ENCODE data around the gene STAT2.

STAT2 gene

GRCh38 chr12:56377989-56378316 lies 18.0 kb upstream of the STAT2 start:
- no peaks in the 10 kb centered on the region for H3K27me3 ChIP-seq (ENCODE audit: insufficient read depth, low read length)
- H3K9me3 ChIP-seq (ENCODE audit: low read length) = no peaks in the 10 kb centered on the region
- peaks cover 8% of the 10 kb centered on the region for H3K4me1 ChIP-seq (ENCODE audit: insufficient read depth, low read length)
- peak overlapping the region; percentile 64 for H2AFZ ChIP-seq (ENCODE audit: low read depth, low read length)
- H3K4me3 ChIP-seq (ENCODE audit: low read length) = no peak overlapping the region
- no peaks in the 10 kb centered on the region for H3K36me3 ChIP-seq (ENCODE audit: insufficient read depth, low read length)

- Histone ChIP-seq H3K4me1 (ENCODE audit: insufficient read depth, low read length) (peaks cover 8% of the 10 kb centered on the region), H3K4me3 (ENCODE audit: low read length) (no peak overlapping the region), H3K36me3 (ENCODE audit: insufficient read depth, low read length) (no peaks in the 10 kb centered on the region), H3K9me3 (ENCODE audit: low read length) (no peaks in the 10 kb centered on the region), H2AFZ (ENCODE audit: low read depth, low read length) (peak overlapping the region; percentile 64), H3K27me3 (ENCODE audit: insufficient read depth, low read length) (no peaks in the 10 kb centered on the region)
Observed at GRCh38 chr12:56377310-56377988, 17.5 kb upstream of the STAT2 start.

GRCh38 chr12:56375598-56376434 lies 15.9 kb upstream of the STAT2 start:
- no peaks in the 10 kb centered on the region for H3K9me3 ChIP-seq (ENCODE audit: low read length)
- no peaks in the 10 kb centered on the region for H3K36me3 ChIP-seq (ENCODE audit: insufficient read depth, low read length)
- no peak overlapping the region for H2AFZ ChIP-seq (ENCODE audit: low read depth, low read length)
- no peaks in the 10 kb centered on the region for H3K27me3 ChIP-seq (ENCODE audit: insufficient read depth, low read length)
- peaks cover 8% of the 10 kb centered on the region for H3K4me1 ChIP-seq (ENCODE audit: insufficient read depth, low read length)
- no peak overlapping the region for H3K4me3 ChIP-seq (ENCODE audit: low read length)

- H3K4me3 ChIP-seq (ENCODE audit: low read length) = no peak overlapping the region
- H3K36me3 ChIP-seq (ENCODE audit: insufficient read depth, low read length) = no peaks in the 10 kb centered on the region
- no peaks in the 10 kb centered on the region for H3K9me3 ChIP-seq (ENCODE audit: low read length)
- H3K27me3 ChIP-seq (ENCODE audit: insufficient read depth, low read length) = no peaks in the 10 kb centered on the region
- H3K4me1 ChIP-seq (ENCODE audit: insufficient read depth, low read length) = peaks cover 8% of the 10 kb centered on the region
- no peak overlapping the region for H2AFZ ChIP-seq (ENCODE audit: low read depth, low read length)
Observed at GRCh38 chr12:56374726-56375597, 15.1 kb upstream of the STAT2 start.

GRCh38 chr12:56373515-56373914 lies 13.6 kb upstream of the STAT2 start:
- Histone ChIP-seq H3K36me3 (ENCODE audit: insufficient read depth, low read length) (no peaks in the 10 kb centered on the region), H3K4me3 (ENCODE audit: low read length) (no peak overlapping the region), H3K4me1 (ENCODE audit: insufficient read depth, low read length) (peaks cover 8% of the 10 kb centered on the region), H3K9me3 (ENCODE audit: low read length) (no peaks in the 10 kb centered on the region), H3K27me3 (ENCODE audit: insufficient read depth, low read length) (no peaks in the 10 kb centered on the region), H2AFZ (ENCODE audit: low read depth, low read length) (no peak overlapping the region)

GRCh38 chr12:56366948-56367347 lies 7.0 kb upstream of the STAT2 start:
- H2AFZ ChIP-seq (ENCODE audit: low read depth, low read length) = no peak overlapping the region
- no peaks in the 10 kb centered on the region for H3K36me3 ChIP-seq (ENCODE audit: insufficient read depth, low read length)
- H3K9me3 ChIP-seq (ENCODE audit: low read length) = no peaks in the 10 kb centered on the region

GRCh38 chr12:56362130-56363059 lies 2.5 kb upstream of the STAT2 start, which contains the start of gene APOF:
APOF (minus strand) TSS chr12:56362857; CDS start chr12:56362745, 112 bp downstream.
- H3K4me1 ChIP-seq (ENCODE audit: insufficient read depth, low read length) = peaks cover 15% of the 10 kb centered on the region
- no peaks in the 10 kb centered on the region for H3K27me3 ChIP-seq (ENCODE audit: insufficient read depth, low read length)
- no peak within 1 kb of the TSS for H3K4me3 ChIP-seq (ENCODE audit: low read length)
- no peaks in the 10 kb centered on the region for H3K9me3 ChIP-seq (ENCODE audit: low read length)
- no peaks in the 10 kb centered on the region for H3K36me3 ChIP-seq (ENCODE audit: insufficient read depth, low read length)
- no peak within 1 kb of the TSS for H2AFZ ChIP-seq (ENCODE audit: low read depth, low read length)

More at GRCh38 chr12:56366948-56367347, 7.0 kb upstream of the STAT2 start:
- no peak overlapping the region for H3K4me3 ChIP-seq (ENCODE audit: low read length)
- no peaks in the 10 kb centered on the region for H3K27me3 ChIP-seq (ENCODE audit: insufficient read depth, low read length)
- H3K4me1 ChIP-seq (ENCODE audit: insufficient read depth, low read length) = no peaks in the 10 kb centered on the region

GRCh38 chr12:56361487-56362129 lies 1.7 kb upstream of the STAT2 start:
- Histone ChIP-seq H3K9me3 (ENCODE audit: low read length) (no peaks in the 10 kb centered on the region), H2AFZ (ENCODE audit: low read depth, low read length) (no peak overlapping the region), H3K36me3 (ENCODE audit: insufficient read depth, low read length) (no peaks in the 10 kb centered on the region), H3K4me1 (ENCODE audit: insufficient read depth, low read length) (peaks cover 15% of the 10 kb centered on the region), H3K27me3 (ENCODE audit: insufficient read depth, low read length) (no peaks in the 10 kb centered on the region), H3K4me3 (ENCODE audit: low read length) (peak overlapping the region; percentile 98)

GRCh38 chr12:56358836-56359532 lies 923 bp downstream of the STAT2 start:
- Histone ChIP-seq H3K4me1 (ENCODE audit: insufficient read depth, low read length) (peaks cover 15% of the 10 kb centered on the region), H3K9me3 (ENCODE audit: low read length) (no peaks in the 10 kb centered on the region), H2AFZ (ENCODE audit: low read depth, low read length) (no peak overlapping the region), H3K4me3 (ENCODE audit: low read length) (peak overlapping the region; percentile 98), H3K27me3 (ENCODE audit: insufficient read depth, low read length) (no peaks in the 10 kb centered on the region), H3K36me3 (ENCODE audit: insufficient read depth, low read length) (peaks cover 23% of the 10 kb centered on the region)

- no peaks in the 10 kb centered on the region for H3K27me3 ChIP-seq (ENCODE audit: insufficient read depth, low read length)
- no peak overlapping the region for H2AFZ ChIP-seq (ENCODE audit: low read depth, low read length)
- H3K4me3 ChIP-seq (ENCODE audit: low read length) = no peak overlapping the region
- H3K9me3 ChIP-seq (ENCODE audit: low read length) = no peaks in the 10 kb centered on the region
- H3K4me1 ChIP-seq (ENCODE audit: insufficient read depth, low read length) = no peaks in the 10 kb centered on the region
- H3K36me3 ChIP-seq (ENCODE audit: insufficient read depth, low read length) = peaks cover 83% of the 10 kb centered on the region
Observed at GRCh38 chr12:56351325-56351724, 8.6 kb downstream of the STAT2 start.

GRCh38 chr12:56350662-56351061 lies 9.2 kb downstream of the STAT2 start:
- H2AFZ ChIP-seq (ENCODE audit: low read depth, low read length) = no peak overlapping the region
- no peaks in the 10 kb centered on the region for H3K4me1 ChIP-seq (ENCODE audit: insufficient read depth, low read length)
- H3K9me3 ChIP-seq (ENCODE audit: low read length) = no peaks in the 10 kb centered on the region
- no peaks in the 10 kb centered on the region for H3K27me3 ChIP-seq (ENCODE audit: insufficient read depth, low read length)
- no peak overlapping the region for H3K4me3 ChIP-seq (ENCODE audit: low read length)
- peaks cover 84% of the 10 kb centered on the region for H3K36me3 ChIP-seq (ENCODE audit: insufficient read depth, low read length)

Data from neuron (in vitro differentiated cells).